PC-9 (cell line): ENCODE measurements around the gene CPA3. TPM values are rescaled to one million over a fixed set of nuclear protein-coding genes. Genes with fewer than 3 reads are reported as not detected.

Source experiments
- BruUV-seq: library from RNA; stranded (reverse); fragments of 400-500 nt; replicated peaks from 2 replicates; lab custom pipeline; 2021; lab: Mats Ljungman, UMichigan
- CTCF ChIA-PET: fragments of 300-600 bp; sonication (Branson Sonifier 250); formaldehyde crosslinking; loops from one replicate; lab custom pipeline; 2022; ENCODE audit warnings: antibody characterized with exemption; lab: Charles Lee
- POLR2A ChIA-PET: fragments of 300-600 bp; sonication (Branson Sonifier 250); formaldehyde crosslinking; loops from one replicate; lab custom pipeline; 2022; ENCODE audit warnings: antibody characterized with exemption; ENCODE audit not compliant: unreplicated experiment; lab: Charles Lee
- DNase-seq, 2 experiments: peaks; one replicate each; pipeline versions ENCODE4 v3.0.0 to v3.0.0-alpha.2; 2015 to 2022; ENCODE audit warnings: mixed read lengths in 1 of 2
- H2AFZ ChIP-seq: fragments of 200-600 bp; sonication (generic); 2 replicates; pipeline ENCODE4 v1.8.1; 2017; ENCODE audit warnings: antibody characterized with exemption
- H3F3A ChIP-seq: fragments of 200-600 bp; sonication (generic); 2 replicates; pipeline ENCODE4 v1.8.1; 2017; ENCODE audit warnings: antibody characterized with exemption, mild to moderate bottlenecking, low read depth; ENCODE audit not compliant: insufficient read depth
- H3K27ac ChIP-seq: fragments of 200-600 bp; sonication (generic); 2 replicates; pipeline ENCODE4 v1.6.1; 2016; ENCODE audit warnings: mixed run types
- H3K27me3 ChIP-seq: fragments of 200-600 bp; sonication (generic); 2 replicates; pipeline ENCODE4 v1.6.1; 2016; ENCODE audit warnings: low read depth, mixed run types; ENCODE audit not compliant: insufficient read depth
- H3K36me3 ChIP-seq: fragments of 200-600 bp; sonication (generic); 2 replicates; pipeline ENCODE4 v1.6.1; 2016; ENCODE audit warnings: low read depth, mixed run types
- H3K4me1 ChIP-seq: fragments of 200-600 bp; sonication (generic); replicated peaks from 2 replicates; pipeline ENCODE4 v1.6.1; 2016; ENCODE audit warnings: mixed run types; ENCODE audit not compliant: insufficient read depth
- H3K4me2 ChIP-seq: fragments of 200-600 bp; sonication (generic); 2 replicates; pipeline ENCODE4 v1.6.1; 2017; ENCODE audit warnings: mixed run types
- H3K4me3 ChIP-seq: fragments of 200-600 bp; sonication (generic); 2 replicates; pipeline ENCODE4 v1.6.1; 2016; ENCODE audit warnings: mixed run types
- H3K79me2 ChIP-seq: fragments of 200-600 bp; sonication (generic); 2 replicates; pipeline ENCODE4 v1.6.1; 2017; ENCODE audit warnings: low read depth, mixed run types
- H3K9me2 ChIP-seq: fragments of 200-600 bp; sonication (generic); 2 replicates; pipeline ENCODE4 v1.8.1; 2017; ENCODE audit warnings: mild to moderate bottlenecking; ENCODE audit not compliant: insufficient read depth
- H3K9me3 ChIP-seq: fragments of 200-600 bp; sonication (generic); 2 replicates; pipeline ENCODE4 v1.8.1; 2016; ENCODE audit warnings: low read depth; ENCODE audit not compliant: insufficient read depth
- H4K20me1 ChIP-seq: fragments of 200-600 bp; sonication (generic); 2 replicates; pipeline ENCODE4 v1.8.1; 2017; ENCODE audit not compliant: insufficient read depth
- EZH2 ChIP-seq: fragments of 200-600 bp; sonication (generic); IDR thresholded peaks from 2 replicates; pipeline ENCODE4 v1.8.0; 2017; ENCODE audit warnings: antibody characterized with exemption, low read depth
- intact Hi-C: fragments of 100-400 bp; cut with micrococcal nuclease; formaldehyde crosslinking; loops from one replicate; pipeline ENCODE4 v1.10.0; 2022; ENCODE audit not compliant: unreplicated experiment
- total RNA-seq: library from RNA; stranded (reverse); gene quantifications from 2 replicates; pipeline ENCODE4 v1.2.3, GENCODE V29; 2021
- TF ChIP-seq, protein P1 (sequence below): fragments of 200-600 bp; sonication (generic); conservative IDR thresholded peaks from 2 replicates; pipeline ENCODE4 v1.6.1; 2017; ENCODE audit warnings: mixed run types, antibody characterized with exemption, mild to moderate bottlenecking, moderate library complexity

CPA3 gene
- total RNA-seq, 1 experiment from 2014 or later: not detected

- Histone ChIP-seq H2AFZ (no peak overlapping the region), H3K4me2 (0 out of 2 replicates have a peak overlapping the region, but pooled peaks have one; percentile 20), H3F3A (no peaks in the 10 kb centered on the region), H3K9me3 (no peaks in the 10 kb centered on the region), H3K9me2 (no peaks in the 10 kb centered on the region), H3K27ac (peak overlapping the region; percentile 53), H3K79me2 (no peaks in the 10 kb centered on the region), H4K20me1 (no peaks in the 10 kb centered on the region), H3K4me1 (peaks cover 17% of the 10 kb centered on the region), H3K36me3 (no peaks in the 10 kb centered on the region), H3K4me3 (no peak overlapping the region), H3K27me3 (no peaks in the 10 kb centered on the region)
- no peak for DNase-seq
- no peak for TF ChIP-seq EZH2
- TF ChIP-seq, protein P1, sequence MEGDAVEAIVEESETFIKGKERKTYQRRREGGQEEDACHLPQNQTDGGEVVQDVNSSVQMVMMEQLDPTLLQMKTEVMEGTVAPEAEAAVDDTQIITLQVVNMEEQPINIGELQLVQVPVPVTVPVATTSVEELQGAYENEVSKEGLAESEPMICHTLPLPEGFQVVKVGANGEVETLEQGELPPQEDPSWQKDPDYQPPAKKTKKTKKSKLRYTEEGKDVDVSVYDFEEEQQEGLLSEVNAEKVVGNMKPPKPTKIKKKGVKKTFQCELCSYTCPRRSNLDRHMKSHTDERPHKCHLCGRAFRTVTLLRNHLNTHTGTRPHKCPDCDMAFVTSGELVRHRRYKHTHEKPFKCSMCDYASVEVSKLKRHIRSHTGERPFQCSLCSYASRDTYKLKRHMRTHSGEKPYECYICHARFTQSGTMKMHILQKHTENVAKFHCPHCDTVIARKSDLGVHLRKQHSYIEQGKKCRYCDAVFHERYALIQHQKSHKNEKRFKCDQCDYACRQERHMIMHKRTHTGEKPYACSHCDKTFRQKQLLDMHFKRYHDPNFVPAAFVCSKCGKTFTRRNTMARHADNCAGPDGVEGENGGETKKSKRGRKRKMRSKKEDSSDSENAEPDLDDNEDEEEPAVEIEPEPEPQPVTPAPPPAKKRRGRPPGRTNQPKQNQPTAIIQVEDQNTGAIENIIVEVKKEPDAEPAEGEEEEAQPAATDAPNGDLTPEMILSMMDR: no peak
- POLR2A ChIA-PET: interaction anchor here (0.7 kb wide), 1 partner anchor 560 kb away, joined by 5 read pairs; no protein-coding TSS in a partner anchor
- intact Hi-C loops: no loop called here
- no TSS peak for BruUV-seq
- CTCF ChIA-PET: interaction anchor here (0.7 kb wide), 1 partner anchor 721 kb away, joined by 4 read pairs; no protein-coding TSS in a partner anchor
Observed at GRCh38 chr3:148901987-148902791, 37.1 kb downstream of the CPA3 start.

GRCh38 chr3:148903022-148903442 lies 37.9 kb downstream of the CPA3 start:
- ChIA-PET POLR2A (no interaction called here), CTCF (no interaction called here)
- Histone ChIP-seq H4K20me1 (no peaks in the 10 kb centered on the region), H3K79me2 (no peaks in the 10 kb centered on the region), H3K9me2 (no peaks in the 10 kb centered on the region), H2AFZ (no peak overlapping the region), H3K27ac (peak overlapping the region; percentile 53; the same call in 1 of the 2 replicates), H3K27me3 (no peaks in the 10 kb centered on the region), H3K4me2 (0 out of 2 replicates have a peak overlapping the region, but pooled peaks have one; percentile 20), H3K36me3 (no peaks in the 10 kb centered on the region), H3K9me3 (no peaks in the 10 kb centered on the region), H3F3A (no peaks in the 10 kb centered on the region), H3K4me3 (no peak overlapping the region), H3K4me1 (peaks cover 17% of the 10 kb centered on the region)
- TF ChIP-seq, protein P1: no peak
- no peak for TF ChIP-seq EZH2
- intact Hi-C loops: no loop called here
- no TSS peak for BruUV-seq
- no peak for DNase-seq

GRCh38 chr3:148903941-148904340 lies 38.8 kb downstream of the CPA3 start:
- DNase-seq: no peak
- BruUV-seq: no TSS peak
- Histone ChIP-seq H3K9me2 (no peaks in the 10 kb centered on the region), H3K4me3 (no peak overlapping the region), H3K4me1 (peaks cover 17% of the 10 kb centered on the region), H3K9me3 (no peaks in the 10 kb centered on the region), H2AFZ (no peak overlapping the region), H3K36me3 (no peaks in the 10 kb centered on the region), H3K27me3 (no peaks in the 10 kb centered on the region), H4K20me1 (no peaks in the 10 kb centered on the region), H3K4me2 (no peak overlapping the region), H3K27ac (no peak overlapping the region), H3F3A (no peaks in the 10 kb centered on the region), H3K79me2 (no peaks in the 10 kb centered on the region)
- CTCF ChIA-PET: no interaction called here
- TF ChIP-seq, protein P1: no peak
- TF ChIP-seq EZH2: no peak
- intact Hi-C loops: no loop called here
- POLR2A ChIA-PET: interaction anchor here (0.7 kb wide), 1 partner anchor 719 kb away, joined by 4 read pairs; no protein-coding TSS in a partner anchor
